PC-3 (cell line): ENCODE results near the gene INSM1.
"Not testable (repeated sequence)": the region's sequence is repeated elsewhere in the genome, so short reads cannot be mapped to it uniquely, and the experiment has no call there.

Source experiments
- CTCF ChIP-seq: fragments of 300-600 bp; sonication (generic); conservative IDR thresholded peaks from 2 replicates; pipeline ENCODE4 v1.5.1; 2017; ENCODE audit warnings: antibody characterized with exemption, low read depth, mild to moderate bottlenecking, low read length
- EZH2 ChIP-seq: fragments of 300-600 bp; sonication (generic); IDR thresholded peaks from one replicate; pipeline ENCODE4 v1.6.1; 2017; ENCODE audit warnings: antibody characterized with exemption, mild to moderate bottlenecking, low read length; ENCODE audit not compliant: unreplicated experiment
- EZH2phosphoT487 ChIP-seq: fragments of 300-600 bp; sonication (generic); IDR thresholded peaks from 2 replicates; pipeline ENCODE4 v1.6.1; 2018; ENCODE audit warnings: mild to moderate bottlenecking, antibody characterized with exemption, low read length, borderline replicate concordance

- not testable (repeated sequence) for TF ChIP-seq CTCF, EZH2, EZH2phosphoT487
These were observed 12.4 kb upstream of the INSM1 start for GRCh38 chr20:20355503-20355902.
